Activated B cell treated with CpG ODN at 0.5 μM for 24 hours (primary cell): ENCODE results near the gene ADH5. TPM values are rescaled to one million over a fixed set of nuclear protein-coding genes. Genes with fewer than 3 reads are reported as not detected.

Experiments
- ATAC-seq: fragments of 200-7000 bp; cut with Tn5 transposase; one replicate; pipeline ENCODE4 v1.10.0; 2021; ENCODE audit warnings: low read depth, mild to moderate bottlenecking, moderate library complexity
- CTCF ChIA-PET: fragments of 350-600 bp; sonication (Branson Sonifier 250); formaldehyde crosslinking; loops from one replicate; lab custom pipeline; 2021; ENCODE audit warnings: antibody characterized with exemption; lab: Charles Lee
- POLR2A ChIA-PET: fragments of 350-600 bp; sonication (Branson Sonifier 250); formaldehyde crosslinking; loops from one replicate; lab custom pipeline; 2021; ENCODE audit warnings: antibody characterized with exemption; lab: Charles Lee
- DNase-seq: peaks from one replicate; pipeline ENCODE4 v3.0.0; 2022
- H3K27ac Mint-ChIP-seq: one replicate; pipeline ENCODE4 v1.8.0; 2020; ENCODE audit warnings: mixed read lengths
- H3K27me3 Mint-ChIP-seq: one replicate; pipeline ENCODE4 v1.8.0; 2021; ENCODE audit warnings: mixed read lengths
- H3K36me3 Mint-ChIP-seq: one replicate; pipeline ENCODE4 v1.8.0; 2021; ENCODE audit warnings: low read depth, mixed read lengths
- H3K4me1 Mint-ChIP-seq: one replicate; pipeline ENCODE4 v1.8.0; 2021; ENCODE audit warnings: mixed read lengths
- H3K4me3 Mint-ChIP-seq: one replicate; pipeline ENCODE4 v1.8.0; 2020; ENCODE audit warnings: mild to moderate bottlenecking, mixed read lengths
- H3K9me3 Mint-ChIP-seq: one replicate; pipeline ENCODE4 v1.8.0; 2020; ENCODE audit warnings: mixed read lengths
- intact Hi-C: fragments of 100-400 bp; cut with micrococcal nuclease; formaldehyde crosslinking; loops from one replicate; pipeline ENCODE4 v1.15.1; 2024
- total RNA-seq: library from RNA; stranded (reverse); gene quantifications from 2 replicates; pipeline ENCODE4 v1.2.3, GENCODE V29; 2022
- TF ChIP-seq, protein P1 (sequence below): fragments of 200-600 bp; IDR thresholded peaks from one replicate; pipeline ENCODE4 v1.8.0; 2022; ENCODE audit warnings: antibody characterized with exemption, mild to moderate bottlenecking

The ADH5 gene
- total RNA-seq, 1 donor from 2014 or later, result 70.1 TPM

DNA sequence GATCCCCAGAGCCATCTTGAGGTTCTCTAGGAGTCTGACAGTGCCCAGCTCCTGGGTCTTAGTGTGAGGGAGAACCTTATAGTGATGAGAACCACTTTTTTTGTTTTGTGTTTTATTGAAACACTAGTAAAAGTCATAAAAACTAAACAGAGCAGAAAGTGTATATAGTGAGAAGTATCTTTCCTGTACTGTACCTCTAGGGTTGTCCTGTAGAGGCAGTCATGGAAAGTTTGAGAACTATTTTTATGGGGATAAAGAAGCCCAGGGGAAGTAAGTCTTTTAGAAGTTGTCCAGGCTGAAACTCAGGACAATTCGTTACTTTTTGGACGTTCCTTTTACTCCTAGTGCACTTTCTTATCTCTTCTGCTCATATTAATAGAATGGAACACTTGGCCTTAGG lies 40.9 kb downstream of the ADH5 start:
- TF ChIP-seq, protein P1, sequence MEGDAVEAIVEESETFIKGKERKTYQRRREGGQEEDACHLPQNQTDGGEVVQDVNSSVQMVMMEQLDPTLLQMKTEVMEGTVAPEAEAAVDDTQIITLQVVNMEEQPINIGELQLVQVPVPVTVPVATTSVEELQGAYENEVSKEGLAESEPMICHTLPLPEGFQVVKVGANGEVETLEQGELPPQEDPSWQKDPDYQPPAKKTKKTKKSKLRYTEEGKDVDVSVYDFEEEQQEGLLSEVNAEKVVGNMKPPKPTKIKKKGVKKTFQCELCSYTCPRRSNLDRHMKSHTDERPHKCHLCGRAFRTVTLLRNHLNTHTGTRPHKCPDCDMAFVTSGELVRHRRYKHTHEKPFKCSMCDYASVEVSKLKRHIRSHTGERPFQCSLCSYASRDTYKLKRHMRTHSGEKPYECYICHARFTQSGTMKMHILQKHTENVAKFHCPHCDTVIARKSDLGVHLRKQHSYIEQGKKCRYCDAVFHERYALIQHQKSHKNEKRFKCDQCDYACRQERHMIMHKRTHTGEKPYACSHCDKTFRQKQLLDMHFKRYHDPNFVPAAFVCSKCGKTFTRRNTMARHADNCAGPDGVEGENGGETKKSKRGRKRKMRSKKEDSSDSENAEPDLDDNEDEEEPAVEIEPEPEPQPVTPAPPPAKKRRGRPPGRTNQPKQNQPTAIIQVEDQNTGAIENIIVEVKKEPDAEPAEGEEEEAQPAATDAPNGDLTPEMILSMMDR, result no peak
- POLR2A ChIA-PET, result no interaction called here
- DNase-seq, result no peak
- no peaks in the 10 kb centered on the region for H3K9me3 Mint-ChIP-seq
- H3K36me3 Mint-ChIP-seq, result peaks cover 70% of the 10 kb centered on the region
- no peaks in the 10 kb centered on the region for H3K27me3 Mint-ChIP-seq
- intact Hi-C loops, result no loop called here
- ATAC-seq, result no peak
- no peak overlapping the region for H3K27ac Mint-ChIP-seq
- peaks cover 9% of the 10 kb centered on the region for H3K4me1 Mint-ChIP-seq
- CTCF ChIA-PET, result no interaction called here
- no peak overlapping the region for H3K4me3 Mint-ChIP-seq

DNA sequence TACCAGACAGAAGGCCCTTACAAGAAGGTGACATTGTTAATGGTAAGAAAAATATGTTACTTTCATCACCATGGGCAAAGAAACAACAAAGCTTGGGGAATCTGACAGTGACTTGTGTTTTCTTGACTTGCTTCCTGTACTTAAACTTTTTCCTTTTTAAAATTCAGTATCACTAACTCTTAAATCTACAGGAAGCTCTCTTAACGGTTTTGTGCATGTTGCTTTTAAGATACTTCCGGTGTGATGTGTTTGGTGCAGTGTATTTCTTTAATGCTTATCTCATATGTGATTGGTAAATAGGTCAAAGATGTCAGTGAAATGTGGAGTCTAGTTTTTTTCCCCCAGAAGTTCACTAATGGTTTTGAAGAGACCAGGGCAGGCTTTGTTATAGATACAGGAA lies 45.2 kb downstream of the ADH5 start:
- H3K27ac Mint-ChIP-seq, result peak overlapping the region; percentile 57
- intact Hi-C loops, result no loop called here
- peaks cover 53% of the 10 kb centered on the region for H3K36me3 Mint-ChIP-seq
- POLR2A ChIA-PET, result interaction anchor here (0.7 kb wide), 1 partner anchor 48 kb away, joined by 3 read pairs; the partner anchor contains the start of gene METAP1
- TF ChIP-seq, protein P1, result no peak
- no peaks in the 10 kb centered on the region for H3K9me3 Mint-ChIP-seq
- no peak overlapping the region for H3K4me3 Mint-ChIP-seq
- H3K27me3 Mint-ChIP-seq, result no peaks in the 10 kb centered on the region
- ATAC-seq, result no peak
- CTCF ChIA-PET, result interaction anchor here (1.4 kb wide), 1 partner anchor 13 kb away, joined by 6 read pairs; no protein-coding TSS in a partner anchor
- DNase-seq, result no peak
- H3K4me1 Mint-ChIP-seq, result peaks cover 8% of the 10 kb centered on the region

DNA sequence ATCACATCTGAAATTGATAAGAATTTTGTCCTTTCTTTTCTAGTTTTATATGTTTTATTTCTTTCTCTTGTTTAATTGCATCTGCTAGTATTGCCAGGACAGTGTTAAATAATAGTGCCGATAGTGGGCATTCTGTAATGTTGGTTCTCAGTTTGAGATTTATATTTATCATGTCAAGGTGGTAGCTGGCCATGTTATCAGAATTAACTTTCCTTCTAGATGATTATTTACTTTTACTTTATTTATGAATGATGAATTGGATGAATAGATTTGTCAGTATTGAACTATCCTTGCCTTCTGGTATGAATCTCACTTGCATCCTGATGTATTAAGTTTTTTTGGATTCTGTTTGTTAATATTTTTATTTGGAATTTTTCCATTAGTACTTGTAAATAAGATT lies 50.4 kb downstream of the ADH5 start:
- H3K36me3 Mint-ChIP-seq, result peaks cover 54% of the 10 kb centered on the region
- intact Hi-C loops, result no loop called here

DNA sequence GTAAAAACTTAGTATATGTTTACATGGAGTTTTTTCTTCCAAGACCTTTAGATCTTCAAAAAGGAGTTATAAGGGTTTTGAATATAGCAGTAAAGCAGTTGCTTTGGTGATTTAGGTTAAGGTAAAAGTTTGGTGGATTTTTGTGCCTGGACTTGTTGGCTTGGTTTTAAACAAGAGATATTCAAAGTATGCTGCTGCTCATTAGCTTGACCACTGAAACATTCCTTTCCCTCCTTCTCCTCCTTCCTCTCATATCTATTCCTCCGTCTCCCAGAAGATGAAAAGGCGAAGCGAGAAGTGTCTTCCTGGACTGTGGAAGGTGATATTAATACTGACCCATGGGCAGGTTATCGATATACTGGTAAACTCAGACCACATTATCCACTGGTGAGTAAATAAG lies 54.6 kb downstream of the ADH5 start:
- no peak overlapping the region for H3K27ac Mint-ChIP-seq
- peaks cover 18% of the 10 kb centered on the region for H3K4me1 Mint-ChIP-seq
- ChIA-PET POLR2A (interaction anchor here (0.6 kb wide), 1 partner anchor 55 kb away, joined by 5 read pairs; the partner anchor contains the start of gene ADH5), CTCF (interaction anchor here (0.8 to 1.3 kb wide), 2 partner anchors 22 to 39 kb away, joined by 3 to 5 read pairs; partner anchors contain the start of gene METAP1)
- intact Hi-C loops, result no loop called here
- peaks cover 57% of the 10 kb centered on the region for H3K36me3 Mint-ChIP-seq
- no peaks in the 10 kb centered on the region for H3K9me3 Mint-ChIP-seq
- no peak for DNase-seq
- no peak overlapping the region for H3K4me3 Mint-ChIP-seq
- TF ChIP-seq, protein P1, result no peak
- no peaks in the 10 kb centered on the region for H3K27me3 Mint-ChIP-seq
- ATAC-seq, result no peak

More for the DNA sequence above, 50.4 kb downstream of the ADH5 start:
- no peak for ATAC-seq
- no peaks in the 10 kb centered on the region for H3K27me3 Mint-ChIP-seq
- TF ChIP-seq, protein P1, result no peak
- POLR2A ChIA-PET, result no interaction called here
- no peak overlapping the region for H3K4me3 Mint-ChIP-seq
- DNase-seq, result no peak
- peaks cover 1% of the 10 kb centered on the region for H3K4me1 Mint-ChIP-seq
- CTCF ChIA-PET, result interaction anchor here (1.7 kb wide), 1 partner anchor 18 kb away, joined by 7 read pairs; no protein-coding TSS in a partner anchor
- H3K27ac Mint-ChIP-seq, result no peak overlapping the region
- H3K9me3 Mint-ChIP-seq, result no peaks in the 10 kb centered on the region

DNA sequence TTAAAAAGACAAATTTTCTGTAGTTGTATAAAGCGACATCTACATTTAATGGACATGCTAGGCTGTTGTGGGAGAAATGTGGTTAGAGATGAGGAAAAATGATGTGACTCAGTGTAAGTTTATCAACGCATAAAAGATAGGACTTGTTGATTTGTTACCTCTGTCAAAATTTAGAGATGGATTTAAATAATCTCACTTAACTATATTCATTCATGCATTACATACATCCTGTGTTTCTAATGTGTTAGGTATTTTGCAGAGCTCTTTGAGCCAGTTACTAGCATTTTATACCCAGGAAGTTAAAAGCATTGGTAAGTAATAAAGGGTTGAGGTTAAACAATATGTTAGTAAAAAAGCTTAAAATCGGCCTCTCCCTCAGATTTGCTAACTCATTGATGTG lies 58.7 kb downstream of the ADH5 start:
- peak overlapping the region; percentile 62 for H3K27ac Mint-ChIP-seq
- POLR2A ChIA-PET, result interaction anchor here (0.9 to 1.5 kb wide), 2 partner anchors 35 to 886 kb away, joined by 3 to 4 read pairs; partner anchors contain the start of genes METAP1 and STPG2
- H3K4me1 Mint-ChIP-seq, result peaks cover 48% of the 10 kb centered on the region
- CTCF ChIA-PET, result interaction anchor here (1.3 kb wide), 1 partner anchor 26 kb away, joined by 10 read pairs; no protein-coding TSS in a partner anchor
- intact Hi-C loops, result no loop called here
- no peak for ATAC-seq
- peaks cover 30% of the 10 kb centered on the region for H3K36me3 Mint-ChIP-seq
- H3K4me3 Mint-ChIP-seq, result peak overlapping the region; percentile 44
- no peaks in the 10 kb centered on the region for H3K9me3 Mint-ChIP-seq
- H3K27me3 Mint-ChIP-seq, result no peaks in the 10 kb centered on the region
- TF ChIP-seq, protein P1, result no peak
- DNase-seq, result no peak
